Measurements from ENCODE around the gene GRIN3B.
A peak's percentile ranks its signal among the peaks of the same experiment; 100 is the strongest.

The GRIN3B gene

GRCh38 chr19:991174-991931 lies 8.9 kb upstream of the GRIN3B start:
- DNase-seq = no peak

GRCh38 chr19:991932-992669 lies 8.1 kb upstream of the GRIN3B start:
- DNase-seq = no peak

DNA sequence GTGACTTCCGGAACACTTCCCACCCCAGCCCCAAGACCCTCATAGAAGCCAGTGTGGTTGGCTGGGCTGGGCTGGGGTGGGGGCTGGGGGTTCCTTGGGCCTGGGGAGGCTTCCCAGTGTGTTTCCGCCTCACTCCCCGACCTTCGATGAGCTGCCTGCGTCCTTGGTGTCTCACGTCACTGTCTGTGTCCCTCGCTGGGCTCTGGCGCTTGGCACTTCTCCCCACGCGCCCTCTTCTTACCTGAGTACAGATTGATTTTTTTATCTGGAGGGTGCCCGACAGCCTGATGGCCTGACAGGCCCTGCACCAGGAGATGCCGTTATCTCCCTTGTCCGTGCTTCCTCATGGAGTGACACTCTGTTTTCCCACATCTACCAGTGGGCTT lies 7.6 kb upstream of the GRIN3B start:
- DNase-seq = no peak

- DNase-seq = no peak
These were observed 6.8 kb upstream of the GRIN3B start for GRCh38 chr19:993361-993830.

GRCh38 chr19:993831-994393 lies 6.3 kb upstream of the GRIN3B start:
- DNase-seq = no peak

DNA sequence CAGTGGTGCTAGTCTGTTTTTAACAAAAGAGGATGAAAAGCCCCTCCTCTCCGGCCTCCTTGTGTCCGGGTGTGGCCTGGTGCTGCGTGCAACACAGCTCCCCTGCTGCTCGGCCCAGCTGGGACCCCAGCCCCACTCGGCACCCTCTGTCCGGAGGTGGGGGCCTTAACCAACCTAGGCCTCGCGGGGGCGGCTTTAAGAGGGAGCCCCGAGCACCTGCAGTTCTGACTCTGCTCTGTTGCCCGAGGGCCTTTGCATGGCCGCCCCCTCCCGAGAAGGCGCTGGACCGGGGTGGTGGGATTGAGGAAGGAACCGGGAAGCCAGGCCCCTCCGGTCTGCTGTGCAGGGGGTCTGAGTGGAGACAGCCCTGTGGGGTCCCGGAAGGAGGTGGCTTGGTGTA lies 5.7 kb upstream of the GRIN3B start:
- DNase-seq = no peak

- DNase-seq = no peak
These were observed 5.0 kb upstream of the GRIN3B start for GRCh38 chr19:995051-995827.

DNA sequence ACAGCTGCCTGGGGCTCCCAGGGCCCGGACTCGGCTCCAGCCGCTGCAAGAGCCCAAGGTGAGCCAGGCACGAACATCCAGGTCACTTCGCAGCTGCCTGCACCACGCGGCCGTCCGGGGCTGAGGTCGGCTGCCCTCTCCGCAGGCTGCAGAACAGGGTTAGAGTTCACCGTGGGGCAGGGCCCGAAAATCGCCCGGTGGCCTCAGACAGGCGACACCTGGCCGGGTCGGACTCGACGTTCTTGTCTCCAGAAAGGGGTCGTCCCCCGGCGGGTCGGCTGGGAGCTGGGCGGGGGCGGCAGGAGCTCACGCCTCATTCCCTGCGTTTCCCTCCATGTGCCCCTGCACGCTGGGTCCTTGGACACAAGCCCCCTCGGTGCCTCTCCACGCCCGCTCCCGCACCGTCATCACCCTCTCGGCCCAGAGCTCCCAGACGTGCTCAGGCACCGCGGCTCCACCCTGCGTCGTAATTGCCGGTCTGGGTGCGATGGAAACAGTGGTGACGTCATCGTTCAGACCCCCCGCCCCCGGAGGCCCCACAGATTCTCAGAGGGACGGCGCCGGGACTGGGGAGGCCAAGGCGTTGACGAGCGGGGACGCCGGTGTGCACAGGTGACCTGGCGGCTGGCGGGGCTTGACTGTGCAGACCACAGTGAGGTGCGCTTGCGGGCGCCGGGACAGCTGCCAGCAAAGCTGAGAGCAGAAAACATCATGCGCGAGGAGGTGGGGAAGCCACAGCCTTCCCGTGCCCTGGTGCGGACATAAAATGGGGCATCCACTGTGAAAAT lies 4.0 kb upstream of the GRIN3B start:
- peak; percentile 33 for DNase-seq

GRCh38 chr19:998064-998463 lies 2.2 kb upstream of the GRIN3B start:
- DNase-seq = no peak

DNA sequence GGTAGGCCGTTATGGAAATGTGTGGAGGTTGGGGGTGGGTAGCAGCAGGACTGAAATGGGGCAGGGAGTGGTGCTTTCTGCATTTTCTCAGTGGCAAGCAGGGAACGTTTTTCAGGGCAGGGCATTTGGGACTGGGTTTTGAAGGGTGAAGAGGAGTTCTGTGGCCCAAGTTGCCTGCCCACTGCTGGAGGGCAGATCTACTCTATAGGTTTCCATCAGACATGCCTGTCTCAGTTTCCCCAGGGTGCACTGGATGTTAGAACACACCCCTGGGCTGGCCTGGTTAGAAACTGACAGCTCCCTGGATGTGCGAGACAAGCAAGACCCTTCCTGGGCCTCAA lies 870 bp upstream of the GRIN3B start:
- DNase-seq = no peak

DNA sequence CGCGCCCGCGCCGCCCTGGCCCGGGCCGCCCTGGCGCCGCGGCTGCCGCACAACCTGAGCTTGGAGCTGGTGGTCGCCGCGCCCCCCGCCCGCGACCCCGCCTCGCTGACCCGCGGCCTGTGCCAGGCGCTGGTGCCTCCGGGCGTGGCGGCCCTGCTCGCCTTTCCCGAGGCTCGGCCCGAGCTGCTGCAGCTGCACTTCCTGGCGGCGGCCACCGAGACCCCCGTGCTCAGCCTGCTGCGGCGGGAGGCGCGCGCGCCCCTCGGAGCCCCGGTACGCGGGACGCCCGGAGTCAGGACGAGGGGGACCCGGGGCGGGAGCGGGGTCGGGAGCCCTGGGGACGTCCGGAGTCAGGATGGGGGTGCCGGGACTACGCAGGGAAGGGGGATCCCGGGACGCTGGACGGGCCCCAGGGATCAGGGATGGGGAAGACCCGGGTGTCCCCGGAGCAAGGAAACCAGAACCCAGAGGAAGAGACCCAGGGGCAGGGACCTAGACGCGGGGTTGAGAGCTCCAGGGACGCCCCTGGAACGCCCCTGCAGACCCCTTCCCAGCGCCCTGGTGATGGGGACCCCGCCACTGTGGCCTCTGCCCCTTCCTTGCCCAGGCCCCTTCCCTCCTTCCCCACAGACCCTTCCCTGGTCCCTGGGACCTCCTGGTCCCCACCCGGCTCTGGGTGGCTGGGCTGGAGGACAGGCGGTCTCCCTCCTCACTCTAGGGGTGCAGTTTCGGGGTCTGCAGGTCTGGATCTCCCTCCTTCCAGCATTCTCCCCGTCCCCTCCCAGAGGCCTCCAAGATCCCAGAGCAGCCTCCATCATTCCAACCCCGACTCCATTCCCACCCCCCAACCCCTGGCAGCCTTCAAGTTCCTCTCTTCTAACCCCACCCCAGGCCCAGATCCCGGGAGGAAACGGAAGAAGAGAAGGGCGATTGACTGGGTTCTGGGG lies 645 bp downstream of the GRIN3B start:
- DNase-seq = no peak

- DNase-seq = peak; percentile 18
These were observed 1.4 kb downstream of the GRIN3B start for GRCh38 chr19:1001538-1002166.

DNA sequence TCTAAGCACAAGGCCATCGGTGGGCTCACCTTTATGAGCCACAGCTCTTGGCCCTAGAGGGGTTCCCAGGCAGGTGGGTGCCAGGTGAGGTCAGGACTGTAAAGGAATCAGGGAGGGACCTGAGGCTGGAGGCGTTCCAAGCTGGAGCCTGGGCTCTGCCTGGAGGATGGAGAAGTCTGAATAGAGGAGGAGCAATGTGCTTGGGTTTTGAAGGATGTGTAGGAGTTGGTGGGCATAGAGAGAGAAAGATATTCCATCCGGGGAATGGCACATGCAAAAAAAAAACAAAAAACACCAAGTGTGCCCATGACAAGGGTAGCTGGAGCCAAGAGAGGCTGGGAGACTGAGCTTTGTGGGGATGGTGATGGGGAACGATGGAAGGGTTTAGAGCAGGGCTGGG lies 2.4 kb downstream of the GRIN3B start:
- no peak for DNase-seq

DNA sequence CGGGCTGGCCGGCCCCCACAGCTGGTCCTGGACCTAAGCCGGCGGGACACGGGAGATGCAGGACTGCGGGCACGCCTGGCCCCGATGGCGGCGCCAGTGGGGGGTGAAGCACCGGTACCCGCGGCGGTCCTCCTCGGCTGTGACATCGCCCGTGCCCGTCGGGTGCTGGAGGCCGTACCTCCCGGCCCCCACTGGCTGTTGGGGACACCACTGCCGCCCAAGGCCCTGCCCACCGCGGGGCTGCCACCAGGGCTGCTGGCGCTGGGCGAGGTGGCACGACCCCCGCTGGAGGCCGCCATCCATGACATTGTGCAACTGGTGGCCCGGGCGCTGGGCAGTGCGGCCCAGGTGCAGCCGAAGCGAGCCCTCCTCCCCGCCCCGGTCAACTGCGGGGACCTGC lies 3.1 kb downstream of the GRIN3B start:
- no peak for DNase-seq

DNA sequence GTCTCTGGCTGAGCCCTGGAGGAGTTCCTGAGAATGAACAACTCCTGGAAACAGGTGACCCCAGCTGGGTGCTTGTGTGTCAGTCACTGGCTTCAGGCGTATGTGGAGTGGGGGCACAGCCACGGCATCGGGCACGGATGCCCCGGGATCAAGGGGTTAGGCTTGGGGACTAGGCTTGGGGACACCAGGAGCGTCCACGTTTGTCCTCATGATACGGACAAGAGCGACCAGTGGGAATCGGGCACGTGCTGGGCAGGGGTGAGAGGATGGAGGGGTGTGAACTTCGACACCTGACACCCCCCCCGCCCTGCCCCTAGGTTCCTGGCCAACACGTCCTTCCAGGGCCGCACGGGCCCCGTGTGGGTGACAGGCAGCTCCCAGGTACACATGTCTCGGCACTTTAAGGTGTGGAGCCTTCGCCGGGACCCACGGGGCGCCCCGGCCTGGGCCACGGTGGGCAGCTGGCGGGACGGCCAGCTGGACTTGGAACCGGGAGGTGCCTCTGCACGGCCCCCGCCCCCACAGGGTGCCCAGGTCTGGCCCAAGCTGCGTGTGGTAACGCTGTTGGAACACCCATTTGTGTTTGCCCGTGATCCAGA lies 4.1 kb downstream of the GRIN3B start:
- DNase-seq = no peak

DNA sequence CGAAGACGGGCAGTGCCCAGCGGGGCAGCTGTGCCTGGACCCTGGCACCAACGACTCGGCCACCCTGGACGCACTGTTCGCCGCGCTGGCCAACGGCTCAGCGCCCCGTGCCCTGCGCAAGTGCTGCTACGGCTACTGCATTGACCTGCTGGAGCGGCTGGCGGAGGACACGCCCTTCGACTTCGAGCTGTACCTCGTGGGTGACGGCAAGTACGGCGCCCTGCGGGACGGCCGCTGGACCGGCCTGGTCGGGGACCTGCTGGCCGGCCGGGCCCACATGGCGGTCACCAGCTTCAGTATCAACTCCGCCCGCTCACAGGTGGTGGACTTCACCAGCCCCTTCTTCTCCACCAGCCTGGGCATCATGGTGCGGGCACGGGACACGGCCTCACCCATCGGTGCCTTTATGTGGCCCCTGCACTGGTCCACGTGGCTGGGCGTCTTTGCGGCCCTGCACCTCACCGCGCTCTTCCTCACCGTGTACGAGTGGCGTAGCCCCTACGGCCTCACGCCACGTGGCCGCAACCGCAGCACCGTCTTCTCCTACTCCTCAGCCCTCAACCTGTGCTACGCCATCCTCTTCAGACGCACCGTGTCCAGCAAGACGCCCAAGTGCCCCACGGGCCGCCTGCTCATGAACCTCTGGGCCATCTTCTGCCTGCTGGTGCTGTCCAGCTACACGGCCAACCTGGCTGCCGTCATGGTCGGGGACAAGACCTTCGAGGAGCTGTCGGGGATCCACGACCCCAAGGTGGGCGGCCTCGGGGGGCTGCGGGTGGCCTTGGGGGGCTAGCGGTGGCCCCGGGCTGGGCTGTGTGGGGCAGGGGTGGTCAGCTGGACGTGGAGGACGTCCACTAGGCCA lies 4.8 kb downstream of the GRIN3B start:
- no peak for DNase-seq

GRCh38 chr19:1006711-1007398 lies 6.6 kb downstream of the GRIN3B start:
- no peak for DNase-seq

DNA sequence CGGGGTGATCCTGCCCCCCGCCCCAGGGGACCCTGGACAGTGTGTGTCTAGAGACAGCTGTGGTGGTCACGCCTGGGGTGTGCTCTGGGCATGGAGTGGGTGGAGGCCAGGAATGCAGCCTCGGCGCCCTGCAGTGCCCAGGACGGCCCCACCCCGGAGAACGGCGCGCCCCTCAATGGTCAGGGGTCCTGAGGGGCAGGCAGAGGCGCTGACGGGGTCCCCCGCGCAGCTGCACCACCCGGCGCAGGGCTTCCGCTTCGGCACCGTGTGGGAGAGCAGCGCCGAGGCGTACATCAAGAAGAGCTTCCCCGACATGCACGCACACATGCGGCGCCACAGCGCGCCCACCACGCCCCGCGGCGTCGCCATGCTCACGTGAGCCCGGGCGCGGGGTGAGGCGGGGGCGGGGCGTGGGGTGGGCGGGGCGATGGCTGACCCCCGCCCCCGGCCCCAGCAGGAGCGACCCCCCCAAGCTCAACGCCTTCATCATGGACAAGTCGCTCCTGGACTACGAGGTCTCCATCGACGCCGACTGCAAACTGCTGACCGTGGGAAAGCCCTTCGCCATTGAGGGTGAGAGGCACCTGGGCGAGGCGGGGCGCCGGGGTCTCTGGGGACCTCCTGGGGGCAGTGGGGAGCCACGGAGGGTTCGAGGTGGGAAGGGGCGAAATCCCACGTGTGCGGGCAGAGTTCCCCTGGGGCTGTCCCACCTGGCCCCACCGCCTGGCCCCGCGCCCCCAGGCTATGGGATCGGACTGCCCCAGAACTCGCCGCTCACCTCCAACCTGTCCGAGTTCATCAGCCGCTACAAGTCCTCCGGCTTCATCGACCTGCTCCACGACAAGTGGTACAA lies 7.4 kb downstream of the GRIN3B start:
- DNase-seq = no peak
